GM18861 (cell line): ENCODE results near the gene PRAMEF9.
"Not testable (repeated sequence)": the region's sequence is repeated elsewhere in the genome, so short reads cannot be mapped to it uniquely, and the experiment has no call there.

Experiments used
- ATAC-seq: cut with Tn5 transposase; IDR thresholded peaks from one replicate; pipeline ENCODE4 v1.9.1; 2021; ENCODE audit not compliant: unreplicated experiment

Gene PRAMEF9

GRCh38 chr1:13171548-13171947, at the start of gene PRAMEF9:
TSS of gene PRAMEF9 (plus strand) at chr1:13171848. CDS start at chr1:13175281, 3,433 bp downstream.
- not testable (repeated sequence) for ATAC-seq

- not testable (repeated sequence) for ATAC-seq
These were observed 15.7 kb upstream of the PRAMEF9 start, which contains the start of gene PRAMEF26 for GRCh38 chr1:13155909-13156308. TSS of gene PRAMEF26 (minus strand) at chr1:13156009. CDS start at chr1:13153095, 2,914 bp downstream.

GRCh38 chr1:13165531-13165930, 6.1 kb upstream of the PRAMEF9 start, which contains the start of gene HNRNPCL4:
TSS of gene HNRNPCL4 (minus strand) at chr1:13165631. CDS start at chr1:13165467, 164 bp downstream.
- ATAC-seq: not testable (repeated sequence)

- ATAC-seq: not testable (repeated sequence)
These were observed 29.7 kb downstream of the PRAMEF9 start, which contains the start of gene PRAMEF13 for GRCh38 chr1:13201309-13201708. TSS of gene PRAMEF13 (minus strand) at chr1:13201409. CDS start at chr1:13199589, 1,820 bp downstream.

GRCh38 chr1:13208712-13209111, 37.1 kb downstream of the PRAMEF9 start:
- ATAC-seq: not testable (repeated sequence)

GRCh38 chr1:13216619-13217018, 45.0 kb downstream of the PRAMEF9 start:
- ATAC-seq: not testable (repeated sequence)

GRCh38 chr1:13219203-13219602, 47.6 kb downstream of the PRAMEF9 start:
- not testable (repeated sequence) for ATAC-seq

GRCh38 chr1:13222788-13223187, 51.1 kb downstream of the PRAMEF9 start:
- not testable (repeated sequence) for ATAC-seq

GRCh38 chr1:13224480-13225060, 52.9 kb downstream of the PRAMEF9 start:
- no peak for ATAC-seq

GRCh38 chr1:13225675-13226204, 54.1 kb downstream of the PRAMEF9 start, which contains the start of gene PRAMEF18:
TSS of gene PRAMEF18 (minus strand) at chr1:13226154. CDS start at chr1:13226106, 48 bp downstream.
- ATAC-seq: not testable (repeated sequence)

- not testable (repeated sequence) for ATAC-seq
These were observed 55.8 kb downstream of the PRAMEF9 start for GRCh38 chr1:13227271-13228055.

- ATAC-seq: no peak
These were observed 56.7 kb downstream of the PRAMEF9 start for GRCh38 chr1:13228343-13228781.
